Measurements from ENCODE around the gene ECM2. TPM values are rescaled to one million over a fixed set of nuclear protein-coding genes. Genes with fewer than 3 reads are reported as not detected.
"Not testable (repeated sequence)": the region's sequence is repeated elsewhere in the genome, so short reads cannot be mapped to it uniquely, and the experiment has no call there.

ECM2 gene
- total RNA-seq, result 27.5 TPM

DNA sequence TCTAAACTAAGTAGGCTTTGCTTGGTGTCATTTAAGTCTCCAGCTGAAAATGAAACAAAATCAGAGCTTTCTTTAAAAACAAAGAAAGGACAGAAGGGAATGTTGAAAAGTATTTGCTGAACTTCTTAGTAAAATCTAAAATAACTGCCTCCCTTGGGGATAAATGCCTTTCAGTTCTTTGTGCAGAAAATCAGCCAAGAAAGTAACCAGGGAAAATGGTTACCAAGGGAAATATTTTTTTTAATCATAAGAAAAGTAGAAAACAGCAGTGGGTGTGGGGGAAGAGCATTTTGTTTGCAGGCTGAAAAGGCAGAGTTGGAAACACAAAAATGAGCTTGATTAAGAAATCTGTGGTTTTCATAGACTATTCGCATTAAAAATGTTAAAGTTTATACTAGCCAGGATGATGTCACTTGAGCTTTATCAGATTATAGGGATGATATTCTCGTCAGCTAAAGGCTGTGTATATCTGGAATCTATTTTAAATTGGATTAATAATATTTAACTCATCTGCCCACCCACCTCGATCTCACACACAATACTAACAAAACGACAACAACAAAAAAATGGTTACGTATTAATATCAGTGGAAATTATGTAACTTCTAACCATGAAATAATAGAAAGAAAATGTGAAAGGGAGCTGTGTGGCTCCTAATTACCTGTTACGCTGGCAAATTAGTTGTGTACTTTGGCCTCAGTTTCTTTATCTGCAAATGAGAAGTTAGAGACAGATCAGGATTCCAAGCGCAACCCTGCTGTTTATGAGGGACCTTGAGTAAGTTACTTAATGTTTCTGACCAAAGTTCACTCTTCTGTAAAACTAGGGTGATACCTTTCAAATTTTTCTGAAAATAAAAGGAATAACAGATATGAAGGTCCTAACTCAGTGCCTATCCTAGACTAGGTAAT, at the start of gene ECM2:
Gene ECM2, minus strand, starts transcription at position 51 of the 911 bp plus-strand sequence. CDS start 13,124 bp downstream, outside the sequence.
- peak; percentile 58 for DNase-seq

- DNase-seq, result no peak
Measured at GRCh38 chr9:92576175-92576574, 40.4 kb upstream of the ECM2 start.

- DNase-seq, result not testable (repeated sequence)
Measured at GRCh38 chr9:92573612-92574011, 37.8 kb upstream of the ECM2 start.

DNA sequence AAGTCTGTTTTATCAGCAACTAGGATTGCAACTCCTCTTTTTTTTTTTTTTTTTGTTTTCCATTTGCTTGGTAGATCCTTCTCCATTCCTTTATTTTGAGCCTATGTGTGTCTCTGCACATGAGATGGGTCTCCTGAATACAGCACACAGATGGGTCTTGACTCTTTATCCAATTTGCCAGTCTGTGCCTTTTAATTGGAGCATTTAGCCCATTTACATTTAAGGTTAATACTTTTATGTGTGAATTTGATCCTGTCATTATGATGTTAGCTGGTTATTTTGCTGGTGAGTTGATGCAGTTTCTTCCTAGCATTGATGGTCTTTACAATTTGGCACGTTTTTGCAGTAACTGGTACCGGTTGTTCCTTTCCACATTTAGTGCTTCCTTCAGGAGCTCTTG, 36.1 kb upstream of the ECM2 start:
- not testable (repeated sequence) for DNase-seq

- no peak for DNase-seq
Measured at GRCh38 chr9:92564982-92565381, 29.2 kb upstream of the ECM2 start.

- no peak for DNase-seq
Measured at GRCh38 chr9:92564504-92564903, 28.7 kb upstream of the ECM2 start.

DNA sequence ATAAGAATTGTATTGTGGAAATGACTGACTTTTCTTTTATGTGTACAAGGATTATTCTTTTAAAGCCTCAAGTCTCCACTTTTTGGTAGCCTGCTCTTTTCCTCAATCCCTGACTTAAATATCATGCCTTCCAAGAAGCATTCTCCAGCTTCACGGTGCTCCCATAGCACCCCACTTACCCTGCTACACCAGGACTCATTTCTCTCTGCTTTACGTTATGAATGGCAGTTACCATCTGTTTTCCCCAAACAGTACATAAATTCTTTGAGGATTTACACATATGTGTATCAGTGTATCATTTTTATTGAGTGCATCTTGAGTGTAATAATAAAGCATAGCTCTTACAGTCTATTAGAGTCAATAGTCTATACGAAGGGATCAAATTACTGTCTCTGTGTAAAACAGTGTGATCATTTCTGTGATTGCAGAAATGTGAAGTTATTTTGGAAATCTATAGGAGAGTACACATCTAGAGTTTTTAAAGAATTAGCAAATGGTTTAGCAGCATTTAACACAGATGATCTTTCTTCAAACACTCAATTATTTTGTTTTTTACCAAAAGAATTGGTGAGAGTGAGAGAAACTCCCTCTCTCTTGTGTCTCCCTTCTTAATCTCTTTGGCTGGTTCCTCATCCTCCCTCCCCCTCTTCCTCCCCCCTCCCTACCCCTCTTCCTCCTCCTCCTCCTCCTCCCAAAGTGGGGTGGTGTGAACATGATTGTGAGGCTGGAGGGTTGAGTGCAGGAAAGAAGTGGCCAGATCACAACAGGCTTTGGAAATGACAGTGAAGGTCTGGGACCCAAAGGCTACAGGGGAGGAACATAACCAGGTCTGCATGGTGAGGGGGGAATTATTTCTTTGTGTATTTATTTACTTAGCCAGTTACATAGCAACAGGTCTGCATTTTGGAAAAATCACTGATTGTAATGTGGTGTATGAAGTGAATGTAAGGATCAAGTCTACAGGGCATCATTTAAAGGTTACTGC, 27.6 kb upstream of the ECM2 start:
- DNase-seq, result peak; percentile 41

DNA sequence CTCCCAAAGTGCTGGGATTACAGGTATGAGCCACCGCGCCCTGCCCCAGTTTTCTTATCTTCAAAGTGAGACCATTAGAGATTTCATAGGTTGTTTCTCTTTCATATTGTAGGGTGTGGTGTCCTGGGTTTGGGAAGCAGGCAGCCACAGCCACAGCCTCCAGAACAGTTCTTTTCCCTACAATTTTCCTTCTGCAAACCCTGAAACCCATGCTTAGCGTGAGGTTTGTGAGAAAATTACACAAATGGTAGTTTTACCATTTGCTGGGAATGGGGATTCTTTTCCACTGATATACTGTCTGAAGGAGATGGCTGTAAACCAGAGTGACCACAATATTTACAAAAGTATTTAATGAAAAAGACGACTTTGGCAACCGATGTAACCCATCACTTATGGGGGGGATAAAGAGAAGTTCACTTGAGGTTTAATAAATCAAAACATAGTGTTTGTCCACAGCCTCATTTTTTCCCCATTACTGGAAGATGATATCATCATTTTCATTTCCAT, 26.7 kb upstream of the ECM2 start:
- no peak for DNase-seq

- DNase-seq, result peak; percentile 59
Measured at GRCh38 chr9:92561374-92562330, 25.9 kb upstream of the ECM2 start.

GRCh38 chr9:92558612-92559374, 23.0 kb upstream of the ECM2 start:
- DNase-seq, result no peak

DNA sequence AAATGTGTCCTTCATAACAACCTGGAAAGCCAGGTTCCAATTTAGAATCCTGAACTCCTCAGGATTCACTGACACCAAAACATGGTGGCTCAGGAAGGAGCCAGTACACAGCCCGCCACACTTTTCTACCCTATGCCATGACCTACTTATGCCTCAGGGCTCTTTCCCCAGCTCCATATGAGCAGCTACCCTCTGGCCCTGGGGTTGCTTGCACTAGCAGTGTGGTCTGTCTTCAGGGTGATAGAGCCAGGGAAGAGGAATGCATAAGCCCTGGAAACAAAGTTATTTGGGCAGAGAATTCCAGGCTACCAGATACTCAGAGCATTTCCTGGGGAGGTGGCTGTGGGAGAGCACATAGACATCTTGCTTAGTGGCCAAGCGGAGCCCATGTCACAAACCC, 15.0 kb upstream of the ECM2 start:
- no peak for DNase-seq

DNA sequence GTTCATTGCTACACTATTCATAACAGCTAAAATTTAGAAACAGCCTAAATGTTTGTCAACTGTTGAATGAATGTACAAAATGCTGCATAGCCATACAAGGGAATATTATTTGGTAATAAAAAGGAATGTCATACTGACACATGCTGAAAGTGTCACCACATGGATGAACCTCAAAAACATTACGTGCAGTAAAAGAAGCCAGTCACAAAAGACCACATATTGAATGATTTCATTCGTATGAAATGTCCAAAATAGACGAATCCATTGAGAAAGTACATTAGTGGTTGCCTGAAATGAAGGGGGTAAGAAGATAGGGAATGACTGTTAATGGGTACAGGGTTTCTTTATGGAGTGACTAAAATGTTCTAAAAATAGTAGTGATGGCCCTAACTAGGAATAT, 11.6 kb upstream of the ECM2 start:
- DNase-seq, result no peak

DNA sequence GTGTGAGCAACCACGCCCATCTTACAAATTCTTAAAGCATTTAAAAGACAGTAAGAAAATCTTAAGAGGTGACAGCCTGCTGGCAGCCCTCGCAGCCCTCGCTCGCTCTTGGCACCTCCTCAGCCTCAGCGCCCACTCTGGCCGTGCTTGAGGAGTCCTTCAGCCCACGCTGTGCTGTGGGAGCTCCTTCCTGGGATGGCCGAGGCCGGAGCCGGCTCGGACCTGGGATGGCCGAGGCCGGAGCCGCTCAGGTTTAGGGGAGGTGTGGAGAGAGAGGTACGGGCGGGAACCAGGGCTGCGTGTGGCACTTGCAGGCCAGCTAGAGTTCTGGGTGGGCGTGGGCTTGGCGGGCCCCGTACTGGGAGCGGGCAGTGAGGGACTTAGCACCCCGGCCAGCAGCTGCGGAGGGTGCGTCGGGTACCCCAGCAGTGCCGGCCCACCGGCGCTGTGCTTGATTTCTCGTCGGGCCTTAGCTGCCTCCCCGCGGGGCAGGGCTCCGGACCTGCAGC, 9.3 kb upstream of the ECM2 start:
- no peak for DNase-seq

DNA sequence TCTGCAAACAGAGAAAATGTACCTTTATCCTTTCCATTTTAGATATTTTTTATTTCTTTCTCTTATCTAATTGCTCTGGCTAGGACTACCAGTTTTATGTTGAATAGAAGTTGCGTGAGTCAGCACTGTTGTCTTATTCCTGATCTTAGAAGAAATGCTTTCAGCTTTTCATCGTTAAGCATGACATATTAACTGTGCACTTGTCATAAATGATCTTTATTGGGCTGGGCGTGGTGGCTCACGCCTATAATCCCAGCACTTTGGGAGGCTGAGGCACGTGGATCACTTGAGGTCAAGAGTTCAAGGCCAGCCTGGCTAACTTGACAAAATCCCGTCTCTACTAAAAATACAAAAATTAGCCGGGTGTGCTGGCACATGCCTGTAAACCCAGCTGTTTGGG, 8.2 kb upstream of the ECM2 start:
- no peak for DNase-seq

DNA sequence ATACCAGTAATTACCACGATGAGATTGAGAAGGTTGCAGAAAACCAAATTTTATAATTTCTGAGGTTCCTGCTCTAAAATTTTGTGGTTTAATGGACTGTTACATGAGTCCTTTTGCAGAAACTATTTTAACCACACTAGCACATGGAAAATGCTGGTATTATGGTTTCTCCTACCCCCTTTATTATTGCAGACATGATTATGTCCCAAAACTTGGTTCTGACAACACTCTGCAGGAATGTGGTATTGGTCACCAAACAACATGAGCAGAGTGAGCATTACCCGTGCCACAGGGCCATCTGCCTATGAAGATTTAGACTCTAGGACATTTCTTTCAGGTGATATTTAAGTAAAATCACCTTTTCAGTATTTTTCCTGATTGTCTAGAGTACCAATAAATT, 2.8 kb upstream of the ECM2 start:
- no peak for DNase-seq

DNA sequence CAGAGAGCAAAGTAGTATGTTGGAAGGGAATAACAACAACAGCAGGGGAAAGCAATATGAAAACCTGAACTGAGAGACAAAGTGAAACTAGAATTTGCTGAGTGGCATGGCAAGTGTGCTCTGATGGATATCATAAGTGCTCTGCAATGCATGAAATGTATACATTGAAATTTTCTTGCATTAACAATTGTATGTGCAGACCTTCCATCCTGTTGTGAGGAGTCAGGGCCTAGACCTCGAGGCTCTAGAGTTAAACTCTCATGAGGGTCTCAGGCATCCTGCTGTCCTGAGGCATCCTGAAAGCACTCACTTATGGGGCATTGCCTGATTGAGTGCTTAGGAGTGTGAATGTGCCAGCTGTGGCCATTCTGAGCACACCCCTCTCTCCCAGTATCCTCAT, 1.1 kb downstream of the ECM2 start:
- DNase-seq, result peak; percentile 3

DNA sequence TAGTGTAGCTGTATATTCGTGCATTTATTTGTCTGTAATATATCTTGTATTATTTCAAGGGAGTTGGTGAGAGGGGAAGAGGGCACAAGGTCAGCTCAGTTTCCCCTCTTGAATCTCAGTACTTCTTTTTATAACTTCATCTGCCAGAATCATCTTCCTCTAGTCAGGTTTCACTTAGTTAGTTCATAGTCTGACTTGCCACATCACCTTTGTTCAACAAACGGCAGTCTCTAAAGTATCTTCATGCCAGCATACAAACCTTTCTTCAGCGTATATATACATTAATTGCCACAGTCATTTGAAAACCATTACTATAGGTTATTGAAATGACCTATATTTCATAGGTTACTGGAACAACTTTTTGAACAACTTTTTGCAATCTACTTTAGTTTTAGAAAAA, 1.6 kb downstream of the ECM2 start:
- DNase-seq, result no peak

DNA sequence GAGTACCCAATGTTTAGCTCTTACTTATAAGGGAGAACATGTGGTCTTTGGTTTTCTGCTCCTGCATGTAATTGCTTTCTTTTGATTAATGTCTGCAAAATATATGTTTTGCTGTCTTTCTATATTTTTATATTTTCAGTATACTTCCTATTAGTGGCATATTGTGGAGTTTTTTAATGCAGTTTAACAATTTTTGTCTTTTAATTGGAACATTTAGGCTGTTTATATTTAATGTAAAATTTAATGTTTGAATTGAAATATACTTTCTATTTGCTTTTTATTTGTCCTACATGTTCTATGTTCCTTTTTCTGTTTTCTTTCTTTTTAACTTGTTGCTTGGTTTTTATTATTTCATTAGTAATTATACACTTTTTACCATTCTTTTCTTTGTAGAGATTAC, 4.9 kb downstream of the ECM2 start:
- no peak for DNase-seq

DNA sequence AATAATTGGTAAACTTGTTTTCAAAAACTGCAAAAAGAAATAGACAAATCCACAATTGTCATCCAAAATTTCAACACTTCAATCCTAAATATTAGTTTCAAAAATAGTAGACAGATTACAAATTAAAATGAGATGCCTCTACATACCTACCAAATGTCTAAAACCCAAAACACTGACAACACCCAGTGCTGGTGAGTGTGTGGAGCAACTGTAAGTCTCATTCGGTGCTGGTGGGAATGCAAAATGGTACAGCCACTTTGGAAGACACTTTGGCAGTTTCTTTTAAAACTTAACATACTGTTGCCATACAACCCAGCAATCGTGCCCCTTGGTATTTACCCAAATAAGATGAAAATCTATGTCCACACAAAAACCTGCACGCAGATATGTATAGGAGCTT, 6.7 kb downstream of the ECM2 start:
- no peak for DNase-seq

GRCh38 chr9:92528522-92528849, 7.3 kb downstream of the ECM2 start:
- no peak for DNase-seq

All from tongue (tissue), 2 donors.